ENCODE results near the gene RMND5B. TPM values are rescaled to one million over a fixed set of nuclear protein-coding genes. Genes with fewer than 3 reads are reported as not detected.

Gene RMND5B
- total and polyA plus RNA-seq, 2 experiments from 2014 or later: 27.2 to 42.2 TPM

GRCh38 chr5:178122346-178122745 is 8.5 kb upstream of the RMND5B start:
- H4K20me1 ChIP-seq (ENCODE audit: insufficient read depth, poor library complexity, severe bottlenecking): no peaks in the 10 kb centered on the region
- H2AFZ ChIP-seq: no peak overlapping the region
- no peaks in the 10 kb centered on the region for H3K36me3 ChIP-seq (replicated peaks; ENCODE audit: insufficient read depth, low read depth)
- no peaks in the 10 kb centered on the region for H3K9me3 ChIP-seq (ENCODE audit: low read depth)
- no peaks in the 10 kb centered on the region for H3K79me2 ChIP-seq
- H3K9me2 ChIP-seq (replicated peaks; ENCODE audit: insufficient read depth): no peaks in the 10 kb centered on the region
- H3K4me3 ChIP-seq: no peak overlapping the region
- no peak overlapping the region for H3K4me2 ChIP-seq
- no peaks in the 10 kb centered on the region for H3K4me1 ChIP-seq (ENCODE audit: insufficient read depth)
- DNase-seq (ENCODE audit: low spot score): no peak
- TF ChIP-seq, protein P1, sequence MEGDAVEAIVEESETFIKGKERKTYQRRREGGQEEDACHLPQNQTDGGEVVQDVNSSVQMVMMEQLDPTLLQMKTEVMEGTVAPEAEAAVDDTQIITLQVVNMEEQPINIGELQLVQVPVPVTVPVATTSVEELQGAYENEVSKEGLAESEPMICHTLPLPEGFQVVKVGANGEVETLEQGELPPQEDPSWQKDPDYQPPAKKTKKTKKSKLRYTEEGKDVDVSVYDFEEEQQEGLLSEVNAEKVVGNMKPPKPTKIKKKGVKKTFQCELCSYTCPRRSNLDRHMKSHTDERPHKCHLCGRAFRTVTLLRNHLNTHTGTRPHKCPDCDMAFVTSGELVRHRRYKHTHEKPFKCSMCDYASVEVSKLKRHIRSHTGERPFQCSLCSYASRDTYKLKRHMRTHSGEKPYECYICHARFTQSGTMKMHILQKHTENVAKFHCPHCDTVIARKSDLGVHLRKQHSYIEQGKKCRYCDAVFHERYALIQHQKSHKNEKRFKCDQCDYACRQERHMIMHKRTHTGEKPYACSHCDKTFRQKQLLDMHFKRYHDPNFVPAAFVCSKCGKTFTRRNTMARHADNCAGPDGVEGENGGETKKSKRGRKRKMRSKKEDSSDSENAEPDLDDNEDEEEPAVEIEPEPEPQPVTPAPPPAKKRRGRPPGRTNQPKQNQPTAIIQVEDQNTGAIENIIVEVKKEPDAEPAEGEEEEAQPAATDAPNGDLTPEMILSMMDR (IDR thresholded peaks at IDR 0.05; ENCODE audit: poor library complexity): no peak
- TF ChIP-seq EZH2 (IDR thresholded peaks at IDR 0.05; ENCODE audit: borderline replicate concordance): no peak
- TF ChIP-seq EZH2phosphoT487 (IDR thresholded peaks at IDR 0.05; ENCODE audit: low read depth, severe bottlenecking, unreplicated experiment): no peak
- 85% methylated on average over 5 of the region's 5 CpGs for WGBS (ENCODE audit: low lambda C conversion rate, missing lambda C conversion rate)
- H3K27me3 ChIP-seq: no peaks in the 10 kb centered on the region
- no peak overlapping the region for H3K27ac ChIP-seq

GRCh38 chr5:178123094-178123965 is 7.5 kb upstream of the RMND5B start:
- H3K9me3 ChIP-seq (ENCODE audit: low read depth): no peaks in the 10 kb centered on the region
- H3K36me3 ChIP-seq (replicated peaks; ENCODE audit: insufficient read depth, low read depth): no peaks in the 10 kb centered on the region
- no peak overlapping the region for H3K4me2 ChIP-seq
- no peak overlapping the region for H2AFZ ChIP-seq
- peak overlapping the region; percentile 58 for H3K27ac ChIP-seq
- no peaks in the 10 kb centered on the region for H3K27me3 ChIP-seq
- WGBS (ENCODE audit: low lambda C conversion rate, missing lambda C conversion rate): 91% methylated on average over 13 of the region's 13 CpGs
- no peaks in the 10 kb centered on the region for H3K9me2 ChIP-seq (replicated peaks; ENCODE audit: insufficient read depth)
- H3K79me2 ChIP-seq: no peaks in the 10 kb centered on the region
- no peak overlapping the region for H3K4me3 ChIP-seq
- no peaks in the 10 kb centered on the region for H4K20me1 ChIP-seq (ENCODE audit: insufficient read depth, poor library complexity, severe bottlenecking)
- H3K4me1 ChIP-seq (ENCODE audit: insufficient read depth): no peaks in the 10 kb centered on the region
- TF ChIP-seq, protein P1 (IDR thresholded peaks at IDR 0.05; ENCODE audit: poor library complexity): no peak
- TF ChIP-seq EZH2 (IDR thresholded peaks at IDR 0.05; ENCODE audit: borderline replicate concordance) (no peak), EZH2phosphoT487 (IDR thresholded peaks at IDR 0.05; ENCODE audit: low read depth, severe bottlenecking, unreplicated experiment) (no peak)
- no peak for DNase-seq (ENCODE audit: low spot score)

DNA sequence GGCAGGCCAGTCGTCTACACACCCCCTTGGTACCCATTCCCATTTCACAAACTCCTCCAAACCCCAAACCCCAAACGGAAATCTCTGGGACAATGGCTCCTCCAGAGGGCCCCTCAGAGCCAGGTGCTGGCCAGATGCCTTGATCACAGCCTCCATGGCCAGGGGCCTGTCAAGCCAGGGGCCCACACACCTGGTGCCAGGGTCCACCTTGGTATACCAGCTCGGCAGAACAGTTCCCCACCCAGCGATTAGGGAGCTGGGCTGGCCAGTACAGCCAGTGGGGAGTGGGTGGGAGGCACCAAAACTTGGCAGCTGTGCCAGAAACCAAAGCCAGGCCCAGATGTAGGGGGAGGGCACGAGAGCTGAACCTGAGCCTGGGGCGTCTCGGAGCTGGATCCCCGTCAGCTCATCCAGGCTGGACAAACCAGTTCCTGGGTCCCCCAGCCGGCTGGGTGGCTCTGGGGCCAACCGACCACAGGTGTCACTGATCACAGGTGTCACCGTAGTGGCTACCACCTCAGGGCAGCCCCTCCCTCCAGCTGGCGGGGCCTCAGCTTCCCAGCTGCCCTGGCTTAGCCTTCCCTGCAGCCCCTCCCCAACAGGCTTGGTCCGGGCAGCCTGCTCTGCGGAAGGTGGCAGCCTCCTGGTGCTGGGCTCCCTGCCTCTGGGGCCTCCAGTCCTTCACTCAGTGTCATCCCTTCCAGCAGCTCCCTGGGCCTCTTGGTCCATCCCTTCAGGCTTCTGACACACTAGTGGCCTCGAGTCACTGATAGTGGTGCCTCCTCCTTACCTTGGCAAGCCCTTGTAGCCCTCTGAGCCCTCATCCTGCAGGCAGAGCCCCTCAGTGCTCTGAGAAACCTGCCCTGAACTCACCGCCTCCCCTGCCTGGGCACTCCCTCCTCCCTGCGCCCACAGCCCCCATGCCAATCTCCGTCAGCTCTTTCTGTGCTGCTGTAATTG is 6.6 kb upstream of the RMND5B start:
- 71% methylated on average over 18 of the region's 18 CpGs for WGBS (ENCODE audit: low lambda C conversion rate, missing lambda C conversion rate)
- no peaks in the 10 kb centered on the region for H3K9me3 ChIP-seq (ENCODE audit: low read depth)
- no peaks in the 10 kb centered on the region for H3K79me2 ChIP-seq
- no peaks in the 10 kb centered on the region for H3K27me3 ChIP-seq
- peak overlapping the region; percentile 58 for H3K27ac ChIP-seq
- no peaks in the 10 kb centered on the region for H3K4me1 ChIP-seq (ENCODE audit: insufficient read depth)
- H3K36me3 ChIP-seq (replicated peaks; ENCODE audit: insufficient read depth, low read depth): no peaks in the 10 kb centered on the region
- H4K20me1 ChIP-seq (ENCODE audit: insufficient read depth, poor library complexity, severe bottlenecking): no peaks in the 10 kb centered on the region
- no peak overlapping the region for H3K4me2 ChIP-seq
- no peak overlapping the region for H3K4me3 ChIP-seq
- H3K9me2 ChIP-seq (replicated peaks; ENCODE audit: insufficient read depth): no peaks in the 10 kb centered on the region
- TF ChIP-seq EZH2 (IDR thresholded peaks at IDR 0.05; ENCODE audit: borderline replicate concordance) (no peak), EZH2phosphoT487 (IDR thresholded peaks at IDR 0.05; ENCODE audit: low read depth, severe bottlenecking, unreplicated experiment) (no peak)
- TF ChIP-seq, protein P1 (IDR thresholded peaks at IDR 0.05; ENCODE audit: poor library complexity): no peak
- DNase-seq (ENCODE audit: low spot score): peak; percentile 40
- no peak overlapping the region for H2AFZ ChIP-seq

Measured in hepatocyte (in vitro differentiated cells).